Natural killer cell (primary cell): ENCODE data around the gene TEAD1. TPM values are rescaled to one million over a fixed set of nuclear protein-coding genes. Genes with fewer than 3 reads are reported as not detected.

Source experiments
- ATAC-seq, 3 donors: fragments of 150-1000 bp in 2 of 3; fragments of 200-7000 bp in 1 of 3; cut with Tn5 transposase; 1 replicate in 1 of 3; 2 replicates in 2 of 3; pipeline ENCODE4 v1.10.0; 2021; ENCODE audit warnings: mild to moderate bottlenecking in 2 of 3, moderate library complexity in 2 of 3
- DNase-seq, 2 donors: peaks; one replicate each; pipeline versions ENCODE4 v3.0.0 to v3.0.0-alpha.2; 2013 to 2021; ENCODE audit warnings: mixed read lengths in 1 of 2
- H3K27ac ChIP-seq: one replicate; pipeline ENCODE4 v1.5.1; 2013; ENCODE audit warnings: mild to moderate bottlenecking, low read length
- H3K27me3 ChIP-seq: one replicate; pipeline ENCODE4 v1.6.1; 2013; ENCODE audit warnings: low read length; ENCODE audit not compliant: control insufficient read depth, insufficient read depth
- H3K36me3 ChIP-seq: one replicate; pipeline ENCODE4 v1.6.1; 2013; ENCODE audit warnings: low read length; ENCODE audit not compliant: control insufficient read depth, insufficient read depth
- H3K4me1 ChIP-seq: one replicate; pipeline ENCODE4 v1.6.1; 2013; ENCODE audit warnings: low read length; ENCODE audit not compliant: control insufficient read depth, insufficient read depth
- H3K4me3 ChIP-seq: one replicate; pipeline ENCODE4 v1.5.1; 2013; ENCODE audit warnings: low read length
- H3K9me3 ChIP-seq: one replicate; pipeline ENCODE4 v1.6.1; 2013; ENCODE audit warnings: low read length; ENCODE audit not compliant: control insufficient read depth, insufficient read depth
- H3K27ac Mint-ChIP-seq, 2 donors: one replicate each; pipeline ENCODE4 v1.8.0; 2022; ENCODE audit warnings: mild to moderate bottlenecking in 2 of 2, mixed read lengths in 2 of 2, moderate library complexity in 1 of 2
- H3K27me3 Mint-ChIP-seq, 2 donors: one replicate each; pipeline ENCODE4 v1.8.0; 2022; ENCODE audit warnings: low read depth in 2 of 2, mixed read lengths in 2 of 2
- H3K36me3 Mint-ChIP-seq: one replicate; pipeline ENCODE4 v1.8.0; 2022; ENCODE audit warnings: mixed read lengths
- H3K4me1 Mint-ChIP-seq, 2 donors: one replicate each; pipeline ENCODE4 v1.8.0; 2022; ENCODE audit warnings: mixed read lengths in 2 of 2
- H3K4me3 Mint-ChIP-seq: one replicate; pipeline ENCODE4 v1.8.0; 2022; ENCODE audit warnings: mild to moderate bottlenecking, moderate library complexity, mixed read lengths
- H3K9me3 Mint-ChIP-seq, 2 donors: one replicate each; pipeline ENCODE4 v1.8.0; 2022; ENCODE audit warnings: mixed read lengths in 2 of 2
- WGBS: methylation state at CpG from one replicate; pipeline ENCODE4 v1.1.7; 2013; ENCODE audit warnings: missing lambda C conversion rate; ENCODE audit not compliant: insufficient coverage; 5-methylcytosine and 5-hydroxymethylcytosine counted together
- intact Hi-C: fragments of 100-400 bp; cut with micrococcal nuclease; formaldehyde crosslinking; loops from one replicate; pipeline ENCODE4 v1.14.2; 2022
- total RNA-seq, 4 donors: library from RNA; stranded (reverse); fragments of 120-200 nt in 1 of 4; gene quantifications; one replicate each; pipeline versions ENCODE4 v1.2.3 to v1.2.4, GENCODE V29; 2013 to 2022
- TF ChIP-seq, protein P1 (sequence below): fragments of 200-600 bp; IDR thresholded peaks from one replicate; pipeline ENCODE4 v1.8.0; 2022; ENCODE audit warnings: antibody characterized with exemption

The TEAD1 gene
- total RNA-seq, 3 donors from 2014 or later (not counting 1 experiment from before 2014, with no cell fraction given): not detected

DNA sequence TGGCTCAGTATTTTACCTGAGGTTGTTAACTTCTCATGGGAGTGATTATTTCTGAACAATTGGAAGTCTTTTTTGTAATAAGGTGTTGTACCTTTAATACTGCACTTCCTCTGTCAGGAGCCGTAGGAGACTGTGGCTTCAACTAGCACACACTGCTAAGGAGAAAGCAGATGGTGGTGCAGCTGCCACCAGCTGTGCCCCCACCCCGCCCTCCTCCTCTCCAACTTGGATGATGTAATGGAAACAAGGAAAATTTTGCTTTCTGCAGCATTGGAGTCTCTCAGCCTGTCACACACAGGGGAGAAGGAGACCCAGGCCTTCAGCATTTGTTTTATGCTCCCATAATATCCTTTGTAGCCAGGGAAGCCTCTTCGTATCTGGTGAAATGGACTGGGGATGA is 91.2 kb downstream of the TEAD1 start:
- TF ChIP-seq, protein P1, sequence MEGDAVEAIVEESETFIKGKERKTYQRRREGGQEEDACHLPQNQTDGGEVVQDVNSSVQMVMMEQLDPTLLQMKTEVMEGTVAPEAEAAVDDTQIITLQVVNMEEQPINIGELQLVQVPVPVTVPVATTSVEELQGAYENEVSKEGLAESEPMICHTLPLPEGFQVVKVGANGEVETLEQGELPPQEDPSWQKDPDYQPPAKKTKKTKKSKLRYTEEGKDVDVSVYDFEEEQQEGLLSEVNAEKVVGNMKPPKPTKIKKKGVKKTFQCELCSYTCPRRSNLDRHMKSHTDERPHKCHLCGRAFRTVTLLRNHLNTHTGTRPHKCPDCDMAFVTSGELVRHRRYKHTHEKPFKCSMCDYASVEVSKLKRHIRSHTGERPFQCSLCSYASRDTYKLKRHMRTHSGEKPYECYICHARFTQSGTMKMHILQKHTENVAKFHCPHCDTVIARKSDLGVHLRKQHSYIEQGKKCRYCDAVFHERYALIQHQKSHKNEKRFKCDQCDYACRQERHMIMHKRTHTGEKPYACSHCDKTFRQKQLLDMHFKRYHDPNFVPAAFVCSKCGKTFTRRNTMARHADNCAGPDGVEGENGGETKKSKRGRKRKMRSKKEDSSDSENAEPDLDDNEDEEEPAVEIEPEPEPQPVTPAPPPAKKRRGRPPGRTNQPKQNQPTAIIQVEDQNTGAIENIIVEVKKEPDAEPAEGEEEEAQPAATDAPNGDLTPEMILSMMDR: no peak
- Histone ChIP-seq H3K4me1 (no peaks in the 10 kb centered on the region), H3K9me3 (no peaks in the 10 kb centered on the region), H3K27ac (no peak overlapping the region), H3K36me3 (no peaks in the 10 kb centered on the region), H3K27me3 (no peaks in the 10 kb centered on the region), H3K4me3 (no peak overlapping the region)
- intact Hi-C loops: no loop called here
- no peak for ATAC-seq
- H3K4me3 Mint-ChIP-seq: no peak overlapping the region
- H3K27ac Mint-ChIP-seq: no peak overlapping the region
- WGBS: 71% methylated on average over 2 of the region's 3 CpGs
- no peaks in the 10 kb centered on the region for H3K36me3 Mint-ChIP-seq
- no peaks in the 10 kb centered on the region for H3K9me3 Mint-ChIP-seq
- DNase-seq: no peak
- no peaks in the 10 kb centered on the region for H3K4me1 Mint-ChIP-seq
- H3K27me3 Mint-ChIP-seq: peaks cover 7 to 45% of the 10 kb centered on the region in 2 donors

DNA sequence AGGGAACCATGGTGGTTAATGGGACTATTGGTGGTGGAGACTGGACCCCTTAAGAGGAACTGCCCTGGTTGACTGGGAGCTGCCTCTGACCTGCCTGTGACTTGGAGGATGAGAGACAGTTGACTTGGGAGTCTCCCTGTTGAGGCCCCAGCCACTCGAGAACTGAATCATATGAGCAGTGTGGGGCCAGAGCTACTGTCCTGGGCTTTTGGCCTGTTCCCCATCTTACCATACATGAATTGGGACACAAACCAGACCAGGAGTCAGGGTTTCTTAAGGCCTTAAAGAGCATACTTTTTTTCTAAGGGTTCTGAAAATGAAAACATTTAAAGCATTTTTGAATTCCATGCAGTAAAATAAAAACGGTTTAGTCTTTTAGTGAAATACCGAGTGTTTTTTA is 92.8 kb downstream of the TEAD1 start:
- no peak overlapping the region for H3K4me3 ChIP-seq
- peaks cover 5 to 31% of the 10 kb centered on the region in 2 donors for H3K27me3 Mint-ChIP-seq
- intact Hi-C loops: no loop called here
- no peaks in the 10 kb centered on the region for H3K4me1 Mint-ChIP-seq
- H3K4me1 ChIP-seq: no peaks in the 10 kb centered on the region
- H3K36me3 Mint-ChIP-seq: no peaks in the 10 kb centered on the region
- DNase-seq (no peak), ATAC-seq (no peak)
- H3K36me3 ChIP-seq: no peaks in the 10 kb centered on the region
- H3K9me3 Mint-ChIP-seq: no peaks in the 10 kb centered on the region
- H3K9me3 ChIP-seq: no peaks in the 10 kb centered on the region
- TF ChIP-seq, protein P1: no peak
- H3K27ac Mint-ChIP-seq: no peak overlapping the region
- no peaks in the 10 kb centered on the region for H3K27me3 ChIP-seq
- no peak overlapping the region for H3K27ac ChIP-seq
- WGBS: 87% methylated on average over 3 of the region's 3 CpGs
- H3K4me3 Mint-ChIP-seq: no peak overlapping the region

DNA sequence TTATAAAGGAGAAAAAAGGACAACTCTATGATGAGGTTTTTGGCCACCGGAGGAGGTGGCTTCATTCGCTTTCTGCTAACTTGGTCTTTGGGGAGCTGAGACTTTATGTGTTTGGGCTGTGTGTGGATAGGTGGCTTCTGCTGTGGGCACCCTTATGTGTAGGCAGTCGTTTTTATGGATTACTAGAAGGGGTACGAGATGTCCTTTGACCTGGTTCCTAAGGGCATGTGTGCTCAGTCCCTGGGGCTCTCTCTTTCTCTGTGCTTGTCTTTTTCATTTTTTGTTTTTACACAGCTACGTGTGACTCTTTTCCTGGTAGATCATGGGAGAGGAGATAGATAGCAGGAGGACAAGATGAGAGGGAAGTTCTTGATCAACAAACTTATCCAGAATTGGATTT is 93.4 kb downstream of the TEAD1 start:
- H3K27me3 Mint-ChIP-seq: peaks cover 7 to 31% of the 10 kb centered on the region in 2 donors
- no peak for DNase-seq
- no peak overlapping the region for H3K27ac Mint-ChIP-seq

More for the DNA sequence above, 93.4 kb downstream of the TEAD1 start:
- Histone ChIP-seq H3K27me3 (no peaks in the 10 kb centered on the region), H3K4me3 (no peak overlapping the region), H3K36me3 (no peaks in the 10 kb centered on the region), H3K4me1 (no peaks in the 10 kb centered on the region), H3K9me3 (no peaks in the 10 kb centered on the region), H3K27ac (no peak overlapping the region)
- no peak for ATAC-seq
- Mint-ChIP-seq H3K4me1 (no peaks in the 10 kb centered on the region), H3K4me3 (no peak overlapping the region), H3K9me3 (no peaks in the 10 kb centered on the region), H3K36me3 (no peaks in the 10 kb centered on the region)
- intact Hi-C loops: no loop called here
- 86% methylated on average over 5 of the region's 5 CpGs for WGBS
- TF ChIP-seq, protein P1: no peak
